Neural progenitor cell (in vitro differentiated cells): Measurements from ENCODE around the gene ZKSCAN5.

Experiments
- CTCF ChIP-seq: fragments of 200-600 bp; sonication (generic); IDR thresholded peaks from 2 replicates; pipeline ENCODE4 v1.5.1; 2017; ENCODE audit warnings: antibody characterized with exemption, mild to moderate bottlenecking
- EZH2 ChIP-seq: fragments of 200-600 bp; sonication (generic); IDR thresholded peaks from 2 replicates; pipeline ENCODE4 v1.6.1; 2017; ENCODE audit warnings: antibody characterized with exemption, mild to moderate bottlenecking, moderate library complexity
- EZH2phosphoT487 ChIP-seq: fragments of 200-600 bp; sonication (generic); IDR thresholded peaks from 2 replicates; pipeline ENCODE4 v1.6.1; 2017; ENCODE audit warnings: antibody characterized with exemption

GRCh38 chr7:99472561-99473314 is 31.7 kb upstream of the ZKSCAN5 start, which contains the start of gene ZNF789:
- TF ChIP-seq CTCF (no peak), EZH2 (peak; percentile 33), EZH2phosphoT487 (no peak)
